Ishikawa (cell line): Measurements from ENCODE around the gene CIBAR2.

ENCODE experiments used
- CEBPB ChIP-seq: IDR thresholded peaks from 2 replicates; pipeline ENCODE4 v1.6.1; 2012
- CREB1 ChIP-seq: IDR thresholded peaks from 2 replicates; pipeline ENCODE4 v1.6.1; 2012; ENCODE audit warnings: low read depth
- EGR1 ChIP-seq: IDR thresholded peaks from 2 replicates; pipeline ENCODE4 v1.6.1; 2012
- EP300 ChIP-seq: IDR thresholded peaks from 2 replicates; pipeline ENCODE4 v1.6.1; 2012; ENCODE audit warnings: borderline replicate concordance
- FOXM1 ChIP-seq: IDR thresholded peaks from 2 replicates; pipeline ENCODE4 v1.6.1; 2012; ENCODE audit warnings: low read depth, borderline replicate concordance
- MAX ChIP-seq: IDR thresholded peaks from 2 replicates; pipeline ENCODE4 v1.6.1; 2012
- NFIC ChIP-seq: IDR thresholded peaks from 2 replicates; pipeline ENCODE4 v1.6.1; 2012
- RAD21 ChIP-seq: IDR thresholded peaks from 2 replicates; pipeline ENCODE4 v1.6.1; 2012; ENCODE audit warnings: low read depth
- REST ChIP-seq: IDR thresholded peaks from 2 replicates; pipeline ENCODE4 v1.6.1; 2012; ENCODE audit warnings: low read depth, mild to moderate bottlenecking
- TAF1 ChIP-seq: IDR thresholded peaks from 2 replicates; pipeline ENCODE4 v1.6.1; 2012; ENCODE audit warnings: low read depth, mild to moderate bottlenecking
- TCF12 ChIP-seq: IDR thresholded peaks from 2 replicates; pipeline ENCODE4 v1.6.1; 2012; ENCODE audit warnings: low read depth
- TEAD4 ChIP-seq: IDR thresholded peaks from 2 replicates; pipeline ENCODE4 v1.6.1; 2012
- USF1 ChIP-seq: IDR thresholded peaks from 2 replicates; pipeline ENCODE4 v1.6.1; 2012
- YY1 ChIP-seq: IDR thresholded peaks from 2 replicates; pipeline ENCODE4 v1.6.1; 2012; ENCODE audit warnings: low read depth
- ZBTB7A ChIP-seq: IDR thresholded peaks from 2 replicates; pipeline ENCODE4 v1.6.1; 2012; ENCODE audit warnings: low read depth

The CIBAR2 gene

GRCh38 chr16:85157372-85157771 lies 45.1 kb upstream of the CIBAR2 start:
- no peak for TF ChIP-seq MAX
- no peak for TF ChIP-seq TEAD4
- TF ChIP-seq CEBPB, result no peak
- TF ChIP-seq ZBTB7A, result no peak
- TF ChIP-seq EP300, result no peak
- TF ChIP-seq RAD21, result no peak

- TF ChIP-seq TAF1 (no peak), NFIC (no peak), FOXM1 (no peak), RAD21 (no peak), TCF12 (no peak), EP300 (no peak), MAX (no peak), USF1 (no peak), ZBTB7A (no peak), EGR1 (no peak), CEBPB (no peak), YY1 (no peak)
Observed at GRCh38 chr16:85156869-85157268, 44.6 kb upstream of the CIBAR2 start.

GRCh38 chr16:85156440-85156839 lies 44.2 kb upstream of the CIBAR2 start:
- no peak for TF ChIP-seq USF1
- no peak for TF ChIP-seq ZBTB7A
- TF ChIP-seq EP300, result no peak
- TF ChIP-seq CREB1, result no peak

GRCh38 chr16:85153656-85154091 lies 41.4 kb upstream of the CIBAR2 start:
- no peak for TF ChIP-seq EGR1
- no peak for TF ChIP-seq CREB1
- no peak for TF ChIP-seq CEBPB
- TF ChIP-seq NFIC, result no peak

GRCh38 chr16:85153046-85153445 lies 40.8 kb upstream of the CIBAR2 start:
- TF ChIP-seq USF1 (no peak), FOXM1 (no peak), MAX (no peak), ZBTB7A (no peak), NFIC (no peak), TAF1 (no peak)

GRCh38 chr16:85152414-85153030 lies 40.2 kb upstream of the CIBAR2 start:
- TF ChIP-seq RAD21, result no peak
- no peak for TF ChIP-seq USF1
- TF ChIP-seq YY1, result no peak
- TF ChIP-seq EP300, result no peak
- no peak for TF ChIP-seq TEAD4
- TF ChIP-seq CREB1, result no peak
- TF ChIP-seq REST, result no peak

GRCh38 chr16:85151603-85152413 lies 39.5 kb upstream of the CIBAR2 start:
- 0 out of 2 replicates have a peak, but pooled peaks have one; percentile 65 for TF ChIP-seq ZBTB7A
- no peak for TF ChIP-seq EGR1
- TF ChIP-seq CREB1, result no peak
- no peak; the same call in 1 of the 2 replicates for TF ChIP-seq MAX
- TF ChIP-seq YY1, result no peak
